ENCODE measurements around the gene TMEM54.
A peak's percentile ranks its signal among the peaks of the same experiment; 100 is the strongest.

The TMEM54 gene

DNA sequence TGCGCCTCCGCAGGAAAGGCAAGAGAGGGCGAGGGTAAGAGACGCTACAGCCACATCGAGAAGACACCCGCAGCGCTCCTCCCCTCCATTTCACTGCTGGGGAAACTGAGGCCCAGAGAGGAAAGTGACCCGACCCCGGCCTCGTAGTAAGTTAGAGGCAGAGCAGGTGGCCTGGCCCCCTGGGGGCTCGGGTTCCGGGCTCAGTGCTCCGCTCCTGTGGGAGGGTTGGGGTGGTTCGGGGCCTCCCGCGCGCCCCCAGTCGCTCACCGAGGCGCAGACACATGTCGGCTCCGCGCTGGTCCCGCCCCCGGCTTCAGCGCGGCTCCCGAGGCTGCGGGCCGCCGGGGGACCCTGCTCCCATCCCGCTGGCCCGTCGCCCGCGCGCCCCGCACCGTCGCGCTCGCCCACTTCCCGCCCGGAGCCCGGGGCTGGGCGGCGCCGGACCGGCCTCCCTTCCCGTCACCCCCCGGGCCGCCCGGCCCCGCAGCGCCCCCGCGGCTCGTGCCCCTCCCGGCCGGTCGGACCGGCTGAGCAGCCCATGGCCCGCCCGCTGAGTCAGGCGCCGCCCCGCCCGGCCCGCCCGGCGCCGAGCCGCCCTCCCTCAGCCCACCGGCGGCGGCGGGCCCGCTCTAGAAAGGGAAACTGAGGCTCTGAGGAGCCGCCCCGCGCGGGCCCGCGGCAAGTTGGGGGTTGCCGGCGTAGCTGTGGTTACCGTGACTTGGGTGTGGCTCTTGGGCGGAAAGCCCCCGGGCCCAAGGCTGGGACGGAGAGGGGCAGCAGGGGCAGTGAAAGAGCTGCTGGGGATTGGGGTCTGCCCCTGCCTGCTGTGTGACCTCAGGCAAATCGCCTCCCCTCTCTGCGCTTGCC lies at the start of gene TMEM54:
TMEM54 (minus strand) TSS at position 434 of the 867 bp plus-strand sequence; CDS start at position 283, 151 bp downstream.
- DNase-seq (ENCODE audit: low spot score) = peak; percentile 56

DNA sequence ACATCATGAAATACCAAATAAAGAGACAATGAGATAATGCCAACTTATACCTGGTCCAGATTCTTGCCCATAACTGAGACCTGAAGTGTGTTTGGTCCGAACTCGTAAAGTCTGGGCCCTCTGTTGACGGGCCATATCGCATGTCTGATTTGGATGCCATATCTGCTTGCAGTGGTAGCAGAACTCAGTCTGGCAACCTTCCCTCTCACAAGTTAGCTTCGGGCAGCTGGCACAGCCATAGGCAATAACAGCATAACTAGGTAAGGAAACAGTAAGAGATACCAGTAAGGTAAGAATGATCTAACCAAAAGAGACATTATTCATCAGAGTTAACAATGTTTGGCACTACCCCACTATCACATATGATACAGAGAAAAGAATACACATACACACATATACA lies 48.3 kb upstream of the TMEM54 start:
- DNase-seq (ENCODE audit: low spot score) = no peak

GRCh38 chr1:32948905-32949304 lies 47.7 kb upstream of the TMEM54 start:
- DNase-seq (ENCODE audit: low spot score) = peak; percentile 52

DNA sequence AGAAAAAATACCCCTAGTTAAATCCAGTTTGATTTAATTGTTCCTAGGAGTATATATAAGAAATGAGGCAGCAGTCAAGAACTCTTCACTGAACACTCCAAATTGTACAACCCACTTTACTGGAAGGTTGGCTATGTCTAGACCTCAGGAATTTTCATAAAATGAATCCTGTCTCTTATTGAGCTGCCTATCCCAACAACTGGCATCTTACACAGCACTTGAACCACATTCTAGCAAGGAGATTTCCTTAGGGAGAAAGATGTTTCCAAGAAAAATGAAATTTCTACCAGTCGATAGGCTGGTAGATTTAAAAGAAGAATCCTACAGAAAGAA lies 47.2 kb upstream of the TMEM54 start:
- no peak for DNase-seq (ENCODE audit: low spot score)

DNA sequence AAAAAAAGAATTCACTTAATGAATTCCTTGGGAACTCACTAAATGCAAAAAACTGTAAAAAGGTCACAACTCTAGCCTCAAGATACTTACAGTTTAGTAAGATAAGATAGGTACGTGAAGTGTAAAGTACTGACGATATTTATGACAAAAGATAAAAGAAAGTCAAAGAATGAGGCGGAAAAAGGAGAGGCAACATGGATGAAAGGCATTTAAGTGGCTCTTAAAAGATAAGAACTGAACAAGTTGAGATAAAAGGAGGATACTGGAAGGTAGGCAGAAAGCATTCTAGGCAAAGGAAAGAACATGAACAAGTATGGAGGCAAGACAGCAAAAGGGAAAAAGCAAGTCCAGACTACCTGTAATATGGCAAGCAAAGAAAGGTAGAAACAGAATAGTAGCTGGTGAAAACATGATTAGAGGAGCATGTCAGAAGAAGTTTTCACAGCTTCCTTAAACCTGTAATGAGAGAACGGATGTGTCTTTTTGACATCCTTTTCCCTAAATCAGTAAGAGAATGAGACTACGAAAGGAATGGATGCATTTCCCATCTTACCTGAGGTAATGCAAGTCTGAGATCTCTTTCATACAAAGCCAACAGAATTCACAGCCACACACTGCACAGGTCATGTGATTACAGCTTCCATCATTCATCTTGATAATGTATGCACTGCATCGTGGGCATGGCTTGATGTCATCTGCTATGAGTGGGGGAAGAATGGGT lies 46.6 kb upstream of the TMEM54 start:
- no peak for DNase-seq (ENCODE audit: low spot score)

DNA sequence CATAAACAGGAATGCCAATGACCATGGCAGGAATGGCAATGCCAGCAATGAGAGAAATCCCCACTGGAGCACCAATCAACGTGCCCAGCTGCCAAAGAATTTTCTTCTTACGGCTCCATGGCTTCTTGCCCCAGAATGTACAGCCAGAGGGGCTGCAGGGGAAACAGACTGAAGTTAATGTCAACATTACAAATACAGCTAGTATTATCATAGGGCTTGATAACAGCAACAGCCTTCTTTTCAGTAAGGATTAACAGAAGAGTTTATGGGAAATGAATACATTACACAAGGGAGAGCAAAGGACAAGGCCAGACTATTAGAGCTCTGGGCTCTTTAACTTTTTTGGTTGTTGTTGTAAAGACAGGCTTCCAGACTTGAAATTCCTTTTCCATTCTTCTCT lies 45.2 kb upstream of the TMEM54 start:
- no peak for DNase-seq (ENCODE audit: low spot score)

GRCh38 chr1:32944180-32944579 lies 43.0 kb upstream of the TMEM54 start:
- DNase-seq (ENCODE audit: low spot score) = no peak

DNA sequence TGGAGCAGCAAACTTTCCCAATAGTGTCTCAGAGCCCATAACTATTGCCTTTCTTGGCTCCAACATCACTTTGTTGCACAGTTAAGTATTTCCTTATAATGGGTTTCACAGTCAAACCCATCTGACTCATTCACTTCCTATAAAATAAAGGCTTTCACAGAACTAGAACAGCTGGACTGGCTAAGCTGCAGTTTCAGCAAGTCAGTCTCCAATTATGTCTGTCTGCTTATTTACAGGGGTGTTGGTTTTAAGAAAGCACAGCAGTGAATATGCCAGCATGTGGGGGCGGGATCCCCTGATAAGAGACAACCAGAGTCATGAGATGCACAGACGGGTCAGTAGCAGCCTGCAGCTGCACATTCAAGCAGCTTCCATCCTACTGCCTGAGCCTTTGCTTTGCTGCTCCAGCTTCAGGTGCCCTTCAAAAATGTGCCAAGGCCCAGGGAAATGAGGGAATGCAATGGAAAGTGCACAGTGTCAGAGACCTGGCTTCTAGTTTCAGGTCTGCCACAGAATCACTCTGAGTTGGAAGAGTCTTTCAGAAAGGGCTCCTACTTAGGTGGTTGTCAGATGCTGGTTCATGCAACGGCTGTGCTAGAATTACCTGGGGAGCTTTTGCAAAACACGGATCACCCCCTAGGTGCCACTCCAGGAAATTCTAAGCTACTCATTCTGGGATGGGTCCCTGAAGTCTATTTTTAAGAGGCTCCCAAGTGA lies 38.6 kb upstream of the TMEM54 start:
- DNase-seq (ENCODE audit: low spot score) = no peak

DNA sequence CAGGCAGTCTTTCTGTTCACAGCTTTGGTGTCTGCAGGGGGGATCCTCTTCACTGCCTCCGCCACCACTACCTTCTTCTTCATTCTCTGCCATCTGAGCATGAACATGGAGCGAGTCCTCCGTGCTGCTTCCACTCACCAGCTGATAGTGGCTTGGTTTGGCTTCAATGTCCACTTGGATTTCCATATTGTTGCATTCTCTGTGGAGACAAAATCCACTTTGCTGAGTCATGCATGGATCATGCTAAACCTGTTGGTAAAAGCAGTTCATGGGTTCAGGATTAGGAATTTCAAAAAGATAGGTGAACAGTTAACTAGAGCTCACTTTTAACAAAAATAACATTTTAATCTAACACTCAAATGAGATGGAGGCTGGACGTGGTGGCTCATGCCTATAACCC lies 35.9 kb upstream of the TMEM54 start:
- DNase-seq (ENCODE audit: low spot score) = no peak

DNA sequence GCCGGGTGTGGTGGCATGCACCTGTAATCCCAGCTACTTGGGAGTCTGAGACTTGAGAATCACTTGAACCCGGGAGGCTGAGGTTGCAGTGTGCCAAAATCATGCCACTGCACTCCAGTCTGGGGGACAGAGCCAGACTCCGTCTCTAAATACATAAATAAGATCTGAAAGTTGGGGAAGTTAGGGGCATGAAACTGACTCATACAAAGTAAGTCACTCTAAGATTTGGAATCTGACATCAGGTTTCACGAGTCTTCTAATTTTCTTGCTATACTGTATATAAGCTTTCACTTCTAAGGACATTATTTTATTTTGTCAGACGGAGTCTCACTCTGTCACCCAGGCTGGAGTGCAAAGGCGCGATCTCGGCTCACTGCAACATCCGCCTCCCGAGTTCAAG lies 33.3 kb upstream of the TMEM54 start:
- no peak for DNase-seq (ENCODE audit: low spot score)

- peak; percentile 52 for DNase-seq (ENCODE audit: low spot score)
Observed at GRCh38 chr1:32933742-32934322, 32.6 kb upstream of the TMEM54 start.

- DNase-seq (ENCODE audit: low spot score) = no peak
Observed at GRCh38 chr1:32931760-32932159, 30.6 kb upstream of the TMEM54 start.

- DNase-seq (ENCODE audit: low spot score) = no peak
Observed at GRCh38 chr1:32929366-32929765, 28.2 kb upstream of the TMEM54 start.

DNA sequence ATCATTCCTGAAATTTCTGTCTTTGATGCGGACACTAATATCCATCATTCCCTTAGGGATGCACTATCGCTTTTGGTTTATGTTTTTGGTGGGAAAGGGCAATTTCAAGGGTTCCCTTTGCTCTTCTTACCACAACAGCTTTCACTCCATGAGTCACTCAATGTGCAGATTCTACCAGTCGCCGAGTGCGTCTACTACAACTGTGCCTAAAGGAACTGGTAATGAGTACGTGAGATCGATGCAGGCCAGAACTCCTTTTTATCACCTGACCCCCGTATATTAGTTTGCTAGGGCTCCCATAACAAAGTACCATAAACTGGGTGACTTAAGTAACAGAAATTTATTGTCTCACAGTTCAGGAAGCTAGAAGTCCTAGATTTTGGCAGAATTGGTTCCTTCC lies 27.5 kb upstream of the TMEM54 start:
- no peak for DNase-seq (ENCODE audit: low spot score)

DNA sequence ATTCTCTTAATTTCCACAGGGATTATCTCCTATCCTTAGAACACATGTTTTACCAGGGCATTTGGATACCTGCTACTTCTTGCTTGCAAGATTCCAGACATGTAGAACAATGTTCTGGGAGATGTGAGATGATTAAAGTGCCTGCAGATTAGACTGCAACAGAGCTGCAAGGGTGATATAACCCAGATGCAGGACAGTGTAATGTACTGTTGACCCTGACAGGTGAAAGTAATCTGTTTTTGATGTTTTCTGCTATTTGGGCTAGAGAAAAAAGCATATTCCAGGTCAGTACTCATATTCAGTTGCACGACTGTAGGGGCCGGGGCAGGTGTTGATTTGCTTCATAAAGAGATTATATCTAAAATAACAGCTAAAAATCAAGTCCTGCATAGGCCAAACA lies 27.1 kb upstream of the TMEM54 start:
- DNase-seq (ENCODE audit: low spot score) = no peak

DNA sequence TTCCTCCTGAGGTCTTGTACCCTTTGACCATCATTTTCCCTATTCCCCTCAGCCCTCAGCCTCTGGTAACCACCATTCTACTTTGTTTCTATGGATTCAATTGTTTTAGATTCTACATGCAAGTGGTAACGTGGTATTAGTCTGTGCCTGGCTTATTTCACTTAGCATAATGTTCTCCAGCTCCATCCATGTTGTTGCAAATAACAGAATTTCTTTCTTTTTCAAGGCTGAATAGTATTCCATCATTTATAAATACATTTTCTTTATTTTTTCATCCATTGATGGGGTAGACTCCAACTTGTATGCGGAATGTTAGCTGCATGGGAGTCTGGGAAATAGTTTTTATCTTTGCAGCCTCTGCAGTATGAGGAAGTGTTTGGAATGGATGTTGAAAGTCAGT lies 26.3 kb upstream of the TMEM54 start:
- no peak for DNase-seq (ENCODE audit: low spot score)

- DNase-seq (ENCODE audit: low spot score) = no peak
Observed at GRCh38 chr1:32926562-32926961, 25.4 kb upstream of the TMEM54 start.

DNA sequence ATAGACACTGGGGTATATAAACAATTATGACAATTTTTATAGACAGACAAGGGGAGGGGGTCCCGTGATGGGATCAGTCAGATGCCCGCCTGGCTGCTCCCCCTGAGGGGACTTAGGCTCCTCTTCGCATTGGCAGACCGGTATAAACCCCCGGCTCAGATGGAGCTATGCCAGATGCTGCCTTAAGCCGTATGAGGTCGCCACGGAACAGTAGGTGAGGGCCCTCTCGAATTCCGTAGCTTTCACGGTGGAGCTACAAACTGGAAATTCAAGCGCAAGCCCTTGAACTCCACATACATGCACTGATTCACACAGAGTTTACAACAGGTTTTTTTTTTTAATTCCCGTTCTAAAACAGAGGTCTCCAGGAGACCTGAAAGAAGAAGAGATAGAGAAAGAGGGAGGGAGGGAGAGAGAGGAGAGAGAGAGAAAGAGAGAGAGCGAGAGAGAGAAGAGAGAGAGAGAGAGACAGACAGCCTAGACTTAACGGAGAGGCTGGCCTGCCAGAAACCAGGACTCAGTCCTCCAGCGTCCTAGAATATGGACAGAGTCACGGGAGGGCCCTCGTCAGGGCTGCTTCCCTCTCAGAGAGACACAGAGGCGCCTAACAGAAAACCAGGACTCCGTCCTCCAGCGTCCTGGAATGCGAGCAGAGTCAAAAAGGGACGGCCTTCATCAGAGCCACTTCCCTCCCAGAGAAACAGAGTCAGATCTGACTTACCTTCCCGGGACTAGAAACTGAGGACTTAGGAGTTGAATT lies 24.4 kb upstream of the TMEM54 start:
- DNase-seq (ENCODE audit: low spot score) = no peak

DNA sequence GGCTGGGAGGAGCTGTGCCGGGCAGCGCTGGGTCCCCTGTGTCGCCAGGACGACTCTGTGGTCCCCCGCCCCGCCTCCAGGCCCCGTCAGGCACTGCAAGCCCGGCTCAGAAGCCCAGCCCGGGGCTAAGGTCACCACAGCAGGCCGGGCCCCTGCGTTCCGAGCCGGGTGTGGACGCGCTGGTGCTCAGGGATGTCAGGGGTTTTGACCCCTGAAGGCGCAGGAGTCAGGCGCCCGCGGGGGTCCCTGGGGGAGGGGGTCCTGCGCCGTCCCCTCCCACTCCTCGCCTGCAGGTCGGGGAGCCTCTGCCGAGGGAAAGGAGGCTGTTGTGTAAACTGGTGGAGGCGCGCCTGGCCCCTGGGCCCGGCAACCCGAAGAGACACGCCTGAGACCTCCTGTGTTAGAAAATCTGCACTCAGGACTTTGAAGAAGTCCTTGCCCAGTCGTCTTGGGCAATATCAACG lies 23.7 kb upstream of the TMEM54 start:
- peak; percentile 75 for DNase-seq (ENCODE audit: low spot score)

GRCh38 chr1:32920833-32921232 lies 19.6 kb upstream of the TMEM54 start:
- no peak for DNase-seq (ENCODE audit: low spot score)
